Measurements from ENCODE around the gene PRDM12.
A peak's percentile ranks its signal among the peaks of the same experiment; 100 is the strongest.
"Not testable (repeated sequence)": the region's sequence is repeated elsewhere in the genome, so short reads cannot be mapped to it uniquely, and the experiment has no call there.

PRDM12 gene

GRCh38 chr9:130665431-130666392 is 1.3 kb downstream of the PRDM12 start:
- no peak for DNase-seq

- no peak for DNase-seq
These were observed 2.2 kb downstream of the PRDM12 start for GRCh38 chr9:130666393-130667119.

DNA sequence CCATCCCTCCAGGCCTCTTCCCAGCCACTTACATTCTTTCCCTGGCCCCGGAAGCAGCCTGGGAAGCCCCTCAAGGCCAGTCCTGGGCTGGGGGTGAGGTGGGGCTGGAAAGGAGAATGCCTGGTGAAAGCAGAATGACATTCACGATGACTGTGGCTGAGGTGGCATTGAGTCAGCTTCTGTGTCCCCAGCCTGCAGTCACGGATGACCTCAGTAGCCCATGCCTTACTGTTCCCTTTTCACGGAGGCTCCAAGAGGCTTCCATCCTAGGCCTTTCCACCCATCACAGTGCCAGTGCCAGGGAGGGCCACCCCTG is 2.7 kb downstream of the PRDM12 start:
- DNase-seq, result no peak

DNA sequence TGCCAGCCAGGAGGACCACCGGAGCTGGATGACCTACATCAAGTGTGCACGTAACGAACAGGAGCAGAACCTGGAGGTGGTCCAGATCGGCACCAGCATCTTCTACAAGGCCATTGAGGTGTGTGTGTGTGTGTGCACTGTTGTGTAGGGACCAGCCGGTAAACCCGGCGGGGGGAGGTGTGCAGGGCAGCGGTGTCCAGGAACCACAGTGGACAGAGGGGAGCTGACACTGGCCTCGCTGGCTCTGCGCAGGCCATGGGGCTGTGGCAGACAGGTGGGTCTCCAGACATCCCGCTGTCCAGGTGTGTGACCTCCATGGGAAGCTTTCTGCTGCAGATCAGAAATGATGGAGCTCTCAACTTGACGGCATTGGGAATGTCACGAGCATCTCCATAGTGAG is 3.8 kb downstream of the PRDM12 start:
- DNase-seq, result no peak

- DNase-seq, result no peak
These were observed 4.3 kb downstream of the PRDM12 start for GRCh38 chr9:130668659-130669058.

DNA sequence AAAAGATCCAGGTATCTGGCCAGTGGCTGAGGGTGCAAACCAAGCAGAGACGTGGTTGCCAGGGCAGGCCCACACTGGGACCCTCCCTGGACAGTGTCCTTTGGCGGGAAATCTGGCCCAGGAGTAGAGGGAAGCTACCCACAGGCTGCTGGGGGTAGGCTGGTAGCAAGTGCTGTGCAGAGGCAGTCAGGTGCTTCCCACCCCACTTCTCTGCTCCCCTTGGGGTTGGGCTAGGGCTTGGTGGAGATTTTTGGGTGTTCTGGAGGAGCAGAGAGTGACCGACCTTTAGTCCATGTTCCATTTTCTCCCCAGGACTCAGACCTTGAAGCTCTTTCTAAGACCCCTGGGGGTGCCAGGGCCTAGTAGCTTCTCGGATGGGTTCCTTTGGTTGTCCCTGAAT is 5.6 kb downstream of the PRDM12 start:
- no peak for DNase-seq

DNA sequence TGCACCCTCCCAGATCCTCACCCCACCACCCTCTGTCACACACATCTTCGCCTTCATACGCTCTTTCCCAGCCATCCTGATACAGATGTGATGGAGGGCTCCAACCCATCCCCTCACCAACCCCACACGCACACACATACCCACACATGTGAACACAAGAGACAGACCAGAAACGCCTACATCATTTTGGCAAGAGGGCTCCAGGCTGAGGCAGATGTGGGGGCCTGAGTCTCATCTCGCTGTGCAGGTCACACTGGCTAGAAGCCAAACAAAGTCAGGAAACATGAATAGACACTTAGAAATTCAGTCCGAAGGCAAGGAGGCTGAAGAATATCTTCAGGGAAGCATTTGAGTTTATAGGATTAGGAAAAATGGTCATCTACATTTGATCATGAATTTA is 6.2 kb downstream of the PRDM12 start:
- DNase-seq, result no peak

- DNase-seq, result no peak
These were observed 8.1 kb downstream of the PRDM12 start for GRCh38 chr9:130672466-130672865.

GRCh38 chr9:130672933-130673615 is 8.7 kb downstream of the PRDM12 start:
- DNase-seq, result no peak

DNA sequence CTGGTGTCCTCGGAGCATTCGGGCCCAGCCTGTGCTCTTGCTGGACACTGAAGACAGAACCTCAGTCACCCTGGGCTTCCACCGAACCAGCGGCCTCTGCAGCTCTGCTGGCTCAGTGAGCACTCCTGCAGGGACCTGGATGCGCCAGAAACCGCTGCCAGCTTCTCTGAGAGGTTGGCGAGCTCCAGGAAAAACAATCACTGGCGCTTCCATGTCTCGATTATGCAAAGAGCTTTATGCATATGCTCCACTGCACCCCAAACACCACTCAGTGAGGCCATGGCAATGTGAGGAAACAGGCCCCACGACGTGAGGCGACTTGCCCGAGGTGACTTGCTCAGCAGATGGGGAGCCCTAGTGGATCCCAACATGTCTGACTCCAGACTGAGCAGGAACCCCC is 11.0 kb downstream of the PRDM12 start:
- no peak for DNase-seq

DNA sequence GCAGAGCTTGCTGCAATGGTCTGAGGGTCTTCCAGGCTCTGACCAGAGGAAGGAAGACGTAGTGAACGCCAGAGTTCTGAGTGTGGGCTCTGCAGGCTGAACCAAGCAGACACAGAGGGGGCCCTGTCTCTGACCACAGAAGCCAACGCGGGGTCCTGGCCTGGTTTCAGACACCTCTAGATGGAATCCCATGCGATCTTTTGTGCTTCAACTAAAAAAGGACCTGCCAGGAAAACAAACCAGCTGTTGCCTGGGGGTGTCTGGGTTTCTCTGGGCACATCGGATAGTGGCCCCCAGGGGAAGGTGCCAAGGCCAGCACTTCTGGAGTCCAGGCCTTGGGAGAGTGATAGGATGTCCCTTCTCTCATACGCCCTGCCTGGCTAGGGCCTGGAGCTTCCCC is 12.9 kb downstream of the PRDM12 start:
- DNase-seq, result no peak

DNA sequence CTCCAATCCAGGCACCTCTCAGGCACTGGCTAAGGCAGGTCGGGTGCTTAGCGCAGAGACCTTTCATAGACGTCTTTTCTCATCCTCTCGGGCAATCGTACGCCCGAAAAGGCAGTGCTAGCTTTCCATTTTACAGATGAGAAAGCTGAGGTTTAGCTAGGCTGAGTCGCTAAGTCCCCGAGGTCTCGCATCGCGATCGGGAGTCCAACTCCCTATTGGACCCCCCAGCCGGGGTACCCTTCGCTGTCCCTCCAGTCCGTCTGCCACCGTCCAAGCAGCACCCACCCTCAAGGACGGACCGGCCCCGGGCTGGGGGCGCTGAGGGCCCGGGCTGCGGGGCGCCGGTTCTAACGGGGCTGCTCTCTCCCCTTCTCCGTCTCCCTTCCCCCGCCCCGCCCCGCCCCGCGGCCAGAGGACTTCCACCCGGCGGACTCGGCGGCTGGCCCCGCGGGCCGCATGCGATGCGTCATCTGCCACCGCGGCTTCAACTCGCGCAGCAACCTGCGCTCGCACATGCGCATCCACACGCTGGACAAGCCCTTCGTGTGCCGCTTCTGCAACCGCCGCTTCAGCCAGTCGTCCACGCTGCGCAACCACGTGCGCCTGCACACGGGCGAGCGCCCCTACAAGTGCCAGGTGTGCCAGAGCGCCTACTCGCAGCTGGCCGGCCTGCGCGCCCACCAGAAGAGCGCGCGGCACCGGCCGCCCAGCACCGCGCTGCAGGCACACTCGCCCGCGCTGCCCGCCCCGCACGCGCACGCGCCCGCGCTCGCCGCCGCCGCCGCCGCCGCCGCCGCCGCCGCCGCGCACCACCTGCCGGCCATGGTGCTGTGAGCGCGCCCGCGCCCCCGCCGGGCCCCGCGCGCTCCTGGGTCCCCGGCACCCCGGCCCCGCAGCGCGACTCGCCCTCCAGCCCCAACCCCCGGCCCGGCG is 16.7 kb downstream of the PRDM12 start:
- DNase-seq, result peak; percentile 56

GRCh38 chr9:130681769-130682420 is 17.5 kb downstream of the PRDM12 start:
- DNase-seq, result peak; percentile 12

DNA sequence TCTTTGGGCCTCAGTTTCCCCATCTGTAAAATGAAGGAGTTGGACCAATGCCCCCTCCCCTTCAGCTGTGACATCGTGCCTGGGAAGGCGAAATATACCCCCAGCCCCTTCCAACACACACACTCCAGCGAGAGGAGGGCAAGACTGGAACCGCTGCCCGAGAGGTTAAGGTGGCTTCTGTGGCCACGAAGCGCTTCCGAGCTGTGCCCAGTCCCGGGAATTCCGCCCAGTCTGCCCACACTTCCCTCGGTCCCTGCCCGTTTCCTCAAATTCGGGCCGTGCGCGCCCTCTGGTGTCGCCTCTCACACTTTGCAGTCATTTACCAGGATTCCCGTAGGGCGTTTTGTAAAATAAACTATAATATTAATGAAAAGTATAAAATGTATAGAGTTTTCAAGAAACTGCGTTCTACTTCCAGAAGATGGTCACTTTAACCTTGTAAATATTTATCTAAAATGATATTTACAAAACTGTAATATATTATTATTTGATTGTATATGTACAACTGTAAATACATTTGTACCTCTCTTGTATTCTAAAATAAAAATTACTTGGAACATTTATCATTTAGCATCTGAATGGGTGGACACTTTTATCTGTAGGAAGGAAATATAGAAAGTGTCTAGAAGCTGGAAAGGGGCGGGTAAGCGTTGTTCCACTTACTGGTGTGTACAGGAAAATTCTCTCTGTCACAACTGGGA is 18.2 kb downstream of the PRDM12 start:
- peak; percentile 56 for DNase-seq

DNA sequence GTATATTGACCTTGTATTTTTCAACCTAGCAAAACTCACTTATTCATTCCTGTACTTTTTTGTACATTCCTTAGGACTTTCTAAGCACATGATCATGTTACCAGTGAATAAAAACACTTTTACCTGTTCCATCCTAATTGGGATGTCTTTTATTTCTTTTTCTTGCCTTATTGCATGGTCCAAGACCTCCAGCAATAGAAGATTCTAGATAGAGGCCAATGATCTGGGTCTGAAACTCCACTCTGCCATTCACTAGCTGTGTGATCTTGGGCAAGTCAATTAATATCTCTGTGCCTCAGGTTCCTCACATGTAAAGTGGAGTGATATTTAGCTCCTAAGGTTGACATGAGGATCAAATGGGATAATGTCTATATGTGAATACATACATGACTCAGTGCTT is 20.7 kb downstream of the PRDM12 start:
- no peak for DNase-seq

DNA sequence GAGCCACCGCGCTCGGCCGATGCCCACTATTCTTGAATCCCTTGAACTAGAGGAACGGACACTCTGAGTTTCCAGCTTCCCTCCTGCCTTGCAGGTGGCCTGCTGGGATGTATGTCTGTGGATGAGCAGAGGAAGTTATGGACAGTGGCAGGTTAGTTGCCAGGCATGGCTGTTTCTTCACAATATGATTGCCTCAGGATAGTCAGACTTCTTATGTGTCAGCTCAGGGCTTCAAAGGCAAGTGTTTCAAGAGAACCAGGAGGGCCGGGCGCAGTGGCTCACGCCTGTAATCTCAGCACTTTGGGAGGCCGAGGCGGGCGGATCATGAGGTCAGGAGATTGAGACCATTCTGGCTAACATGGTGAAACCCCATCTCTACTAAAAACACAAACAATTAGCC is 21.6 kb downstream of the PRDM12 start:
- not testable (repeated sequence) for DNase-seq

DNA sequence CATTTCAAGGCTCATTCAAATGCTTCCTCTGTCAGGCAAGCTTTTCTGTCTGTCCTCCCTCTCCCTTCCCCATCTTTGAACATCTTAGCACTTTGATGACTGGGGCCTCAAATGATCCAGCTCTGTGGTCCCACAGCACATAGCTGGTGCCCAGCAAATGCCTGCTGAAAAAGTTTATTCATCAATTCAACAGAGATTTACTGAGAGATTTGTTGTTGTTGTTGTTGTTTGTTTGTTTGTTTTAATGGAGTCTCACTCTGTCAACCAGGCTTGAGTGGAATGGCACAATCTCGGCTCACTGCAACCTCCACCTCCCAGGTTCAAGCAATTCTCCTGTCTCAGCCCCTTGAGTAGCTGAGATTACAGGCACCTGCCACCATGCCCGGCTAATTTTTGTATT is 23.2 kb downstream of the PRDM12 start:
- DNase-seq, result no peak

DNA sequence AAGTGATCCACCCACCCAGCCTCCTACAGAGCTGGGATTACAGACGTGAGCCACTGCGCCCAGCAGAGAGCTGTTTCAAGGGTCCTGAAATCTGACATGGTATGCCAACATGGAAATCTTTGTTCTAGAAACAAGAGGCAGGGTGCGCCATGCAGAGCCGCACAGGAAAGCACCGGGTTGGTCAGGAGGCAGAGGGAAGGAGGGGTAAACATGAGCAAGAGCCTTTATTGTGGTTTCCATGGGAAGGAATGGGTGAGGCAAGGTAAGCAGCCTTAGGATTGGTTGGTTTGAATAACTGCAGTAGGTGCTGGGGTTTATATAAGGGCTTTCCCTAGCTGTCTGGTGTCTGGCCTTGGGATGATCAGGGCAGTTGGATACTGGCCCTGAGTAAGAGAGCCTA is 23.7 kb downstream of the PRDM12 start:
- DNase-seq, result peak; percentile 45

DNA sequence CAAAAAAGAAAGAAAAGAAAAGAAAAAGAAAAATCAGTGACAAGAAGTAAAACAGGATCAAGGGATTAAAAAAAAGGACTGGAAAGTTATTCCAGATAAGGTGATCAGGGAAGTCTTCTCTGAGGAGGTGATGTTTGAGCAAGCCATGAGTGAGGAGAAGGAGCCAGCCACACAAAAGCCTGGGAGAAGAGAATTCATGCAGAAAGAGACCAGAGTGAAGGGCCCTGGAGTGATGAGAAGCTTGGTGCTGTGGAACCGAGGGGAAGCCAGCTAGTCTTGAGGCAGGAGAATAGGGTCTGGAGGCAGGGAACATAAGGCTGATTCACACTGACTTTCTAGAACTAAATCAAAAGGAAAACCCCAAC is 25.2 kb downstream of the PRDM12 start:
- DNase-seq, result no peak

GRCh38 chr9:130689937-130690700 is 25.7 kb downstream of the PRDM12 start:
- no peak for DNase-seq

DNA sequence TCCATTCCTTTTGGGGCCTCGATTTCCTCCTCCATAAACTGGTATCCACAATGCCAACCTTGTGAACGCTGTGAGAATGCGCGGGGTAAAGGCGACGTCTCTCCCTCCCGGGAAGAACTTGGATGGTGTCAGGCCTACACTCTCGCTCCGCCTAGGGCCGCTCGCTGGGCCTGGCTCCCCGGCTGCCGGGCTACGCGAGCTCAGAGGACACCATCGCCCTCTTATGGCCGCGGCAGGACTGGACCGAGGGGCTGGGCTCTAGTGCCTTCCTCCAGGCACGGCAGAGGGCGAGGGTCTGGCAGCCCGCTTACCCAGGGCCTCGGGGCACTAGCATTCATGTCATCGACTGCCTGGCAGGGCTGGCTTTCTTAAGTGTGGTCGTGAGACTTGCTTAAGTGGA is 27.9 kb downstream of the PRDM12 start:
- DNase-seq, result no peak

Data from CD4-positive, alpha-beta T cell treated with Interleukin-21 for 1 hour (primary cell).